Measurements from ENCODE around the gene GADD45G. TPM values are rescaled to one million over a fixed set of nuclear protein-coding genes. Genes with fewer than 3 reads are reported as not detected.
A peak's percentile ranks its signal among the peaks of the same experiment; 100 is the strongest.

The GADD45G gene
- total and polyA plus RNA-seq, 2 of the 4 experiments (the other 2 are of a cell fraction) = 0.15 TPM; not detected in 1

DNA sequence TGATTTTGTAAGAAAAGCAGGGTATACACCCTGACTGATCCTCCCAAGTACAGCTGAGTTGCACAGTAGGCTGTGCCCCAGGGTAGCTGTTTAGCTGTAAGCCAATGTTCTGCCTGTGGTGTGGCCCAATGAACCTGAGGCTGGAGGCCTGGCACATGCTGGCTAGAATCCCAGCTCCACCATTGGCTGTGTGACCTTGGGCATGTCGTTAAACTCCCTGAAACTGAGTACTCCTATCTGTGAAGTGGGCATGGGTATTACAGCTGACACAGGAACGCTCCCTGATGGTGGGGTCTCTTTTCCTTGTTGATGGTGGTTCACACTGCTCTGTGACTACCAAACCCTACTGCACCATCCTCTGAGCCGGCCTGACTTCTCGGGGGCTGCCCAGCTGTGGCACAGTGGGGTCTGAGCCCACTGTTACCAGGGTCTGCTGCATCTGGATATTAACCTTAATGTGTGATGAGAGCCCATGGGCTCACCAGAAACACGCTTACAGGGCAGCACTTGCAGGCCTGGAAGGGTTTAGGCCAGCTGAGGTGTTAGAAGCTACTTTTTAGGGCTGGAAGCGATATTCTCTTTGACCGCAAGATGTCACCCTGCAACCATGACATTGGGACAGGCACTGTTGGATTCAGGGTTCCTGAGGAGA, 7.0 kb upstream of the GADD45G start:
- dilution Hi-C loops (cut with HindIII; ENCODE audit: low sequenced_read_pairs, unreplicated experiment) = no loop called here
- Histone ChIP-seq H4K91ac (ENCODE audit: insufficient read depth, low read depth, low read length) (no peak overlapping the region), H3K27me3 (ENCODE audit: control insufficient read depth, insufficient read depth, low read length) (peaks cover 36% of the 10 kb centered on the region), H3K4me1 (ENCODE audit: control insufficient read depth, insufficient read depth, low read length) (peaks cover 3% of the 10 kb centered on the region; the same call in 1 of the 2 replicates), H2BK15ac (ENCODE audit: low read depth, low read length) (no peak overlapping the region), H3K14ac (replicated peaks; ENCODE audit: low read depth, low read length) (no peak overlapping the region), H3K9ac (ENCODE audit: low read depth, low read length) (no peak overlapping the region), H3K23ac (ENCODE audit: low read depth, low read length) (no peak overlapping the region), H3K4me3 (ENCODE audit: insufficient read depth, low read depth, low read length) (no peak overlapping the region), H2BK120ac (ENCODE audit: low read depth, low read length) (no peak overlapping the region), H3K56ac (ENCODE audit: extremely low read depth, insufficient read depth, low read length) (no peak overlapping the region), H4K20me1 (ENCODE audit: insufficient read depth, low read length) (no peaks in the 10 kb centered on the region; the same call in 1 of the 2 replicates), H3K27ac (ENCODE audit: insufficient read depth, low read length) (no peak overlapping the region), H2AK9ac (replicated peaks; ENCODE audit: low read depth, low read length, poor library complexity) (no peak overlapping the region), H3K4ac (ENCODE audit: low read depth, low read length) (no peak overlapping the region), H3K79me1 (ENCODE audit: low read depth in 1 of 2, low read length in 2 of 2) (no peaks in the 10 kb centered on the region), H3K18ac (ENCODE audit: low read depth, low read length) (no peak overlapping the region), H3K4me2 (ENCODE audit: low read depth, low read length) (no peak overlapping the region), H4K8ac (ENCODE audit: low read depth in 2 of 2, low read length in 2 of 2) (no peak overlapping the region), H2BK5ac (ENCODE audit: low read depth, low read length, poor library complexity, severe bottlenecking) (no peak overlapping the region), H2AFZ (replicated peaks; ENCODE audit: low read length, poor library complexity) (no peak overlapping the region), H2AK5ac (ENCODE audit: low read depth, low read length) (no peak overlapping the region), H4K5ac (ENCODE audit: low read depth, low read length) (no peak overlapping the region), H3K9me3 (ENCODE audit: control insufficient read depth, insufficient read depth, low read length) (no peaks in the 10 kb centered on the region), H3K36me3 (ENCODE audit: control insufficient read depth, insufficient read depth, low read length) (no peaks in the 10 kb centered on the region), H3K9me1 (ENCODE audit: insufficient read depth, low read length) (no peaks in the 10 kb centered on the region; the same call in 1 of the 2 replicates), H2BK20ac (ENCODE audit: low read depth, low read length) (no peak overlapping the region)
- ATAC-seq (ENCODE audit: low read depth) = peak; percentile 81
- CTCF ChIA-PET = interaction anchor here (0.6 to 1.2 kb wide), 15 partner anchors 8 to 1273 kb away, joined by 3 to 14 read pairs (median 3); no protein-coding TSS in a partner anchor
- peak; percentile 59 for DNase-seq
- POLR2A ChIA-PET (ENCODE audit: unreplicated experiment) = no interaction called here
- in situ Hi-C loops (cut with MboI; ENCODE audit: low sequenced_read_pairs) = loop anchor here (10.0 kb wide), 1 partner anchor 1277 kb away; no protein-coding TSS in a partner anchor
- TF ChIP-seq RAD21 (IDR thresholded peaks at IDR 0.05; ENCODE audit: low read length) (peak; percentile 88), FOS (IDR thresholded peaks at IDR 0.05; ENCODE audit: low read depth, low read length) (no peak), SMC3 (IDR thresholded peaks at IDR 0.05; ENCODE audit: low read depth, low read length) (peak; percentile 68), MAZ (IDR thresholded peaks at IDR 0.05; ENCODE audit: borderline replicate concordance, low read depth, low read length) (no peak)
- TF ChIP-seq, protein P1, sequence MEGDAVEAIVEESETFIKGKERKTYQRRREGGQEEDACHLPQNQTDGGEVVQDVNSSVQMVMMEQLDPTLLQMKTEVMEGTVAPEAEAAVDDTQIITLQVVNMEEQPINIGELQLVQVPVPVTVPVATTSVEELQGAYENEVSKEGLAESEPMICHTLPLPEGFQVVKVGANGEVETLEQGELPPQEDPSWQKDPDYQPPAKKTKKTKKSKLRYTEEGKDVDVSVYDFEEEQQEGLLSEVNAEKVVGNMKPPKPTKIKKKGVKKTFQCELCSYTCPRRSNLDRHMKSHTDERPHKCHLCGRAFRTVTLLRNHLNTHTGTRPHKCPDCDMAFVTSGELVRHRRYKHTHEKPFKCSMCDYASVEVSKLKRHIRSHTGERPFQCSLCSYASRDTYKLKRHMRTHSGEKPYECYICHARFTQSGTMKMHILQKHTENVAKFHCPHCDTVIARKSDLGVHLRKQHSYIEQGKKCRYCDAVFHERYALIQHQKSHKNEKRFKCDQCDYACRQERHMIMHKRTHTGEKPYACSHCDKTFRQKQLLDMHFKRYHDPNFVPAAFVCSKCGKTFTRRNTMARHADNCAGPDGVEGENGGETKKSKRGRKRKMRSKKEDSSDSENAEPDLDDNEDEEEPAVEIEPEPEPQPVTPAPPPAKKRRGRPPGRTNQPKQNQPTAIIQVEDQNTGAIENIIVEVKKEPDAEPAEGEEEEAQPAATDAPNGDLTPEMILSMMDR (conservative IDR thresholded peaks at IDR 0.05; ENCODE audit: low read depth, low read length) = peak; percentile 77
- no TSS peak for BruUV-seq (replicated peaks)
- intact Hi-C loops (cut with micrococcal nuclease) = loop anchor here (1.0 to 5.0 kb wide), 3 partner anchors 504 to 1271 kb away; no protein-coding TSS in a partner anchor
- WGBS, 2 experiments (ENCODE audit: extremely low coverage in 2 of 2, insufficient read length in 1 of 2) = 0% methylated on average over 1 of the region's 7 CpGs; no CpG with 5 or more reads in 1 of the 2 experiments
